Activated T-helper 1 cell treated with anti-CD3 and anti-CD28 coated beads, Interleukin-12 subunit alpha, Interleukin-12 subunit beta, Interleukin-2, Interleukin-4 antibody, amounts not matched to agents 30 ng/mL and 10 ng/mL and 1 ng/mL, durations not matched to agents 14 hours and 24 hours and 36 hours (primary cell): ENCODE results near the gene CRB2. TPM values are rescaled to one million over a fixed set of nuclear protein-coding genes. Genes with fewer than 3 reads are reported as not detected.

Source experiments
- DNase-seq: peaks from one replicate; pipeline ENCODE4 v3.0.0; 2021; ENCODE audit warnings: low spot score
- H3K27ac Mint-ChIP-seq: one replicate; pipeline ENCODE4 v1.8.0; 2021; ENCODE audit warnings: mild to moderate bottlenecking, mixed read lengths
- H3K27me3 Mint-ChIP-seq: one replicate; pipeline ENCODE4 v1.8.0; 2022; ENCODE audit warnings: mild to moderate bottlenecking, moderate library complexity, mixed read lengths; ENCODE audit not compliant: insufficient read depth
- H3K36me3 Mint-ChIP-seq: one replicate; pipeline ENCODE4 v1.8.0; 2021; ENCODE audit warnings: low read depth, mixed read lengths
- H3K4me1 Mint-ChIP-seq: one replicate; pipeline ENCODE4 v1.8.0; 2021; ENCODE audit warnings: low read depth, mixed read lengths
- H3K4me3 Mint-ChIP-seq: one replicate; pipeline ENCODE4 v1.8.0; 2021; ENCODE audit warnings: mild to moderate bottlenecking, moderate library complexity, mixed read lengths
- H3K9me3 Mint-ChIP-seq: one replicate; pipeline ENCODE4 v1.8.0; 2021; ENCODE audit warnings: mixed read lengths
- intact Hi-C: fragments of 100-400 bp; cut with micrococcal nuclease; formaldehyde crosslinking; loops from one replicate; pipeline ENCODE4 v1.15.1; 2024
- total RNA-seq: library from RNA; stranded (reverse); gene quantifications from 2 replicates; pipeline ENCODE4 v1.2.3, GENCODE V29; 2022

CRB2 gene
- total RNA-seq, 1 donor from 2014 or later: not detected

DNA sequence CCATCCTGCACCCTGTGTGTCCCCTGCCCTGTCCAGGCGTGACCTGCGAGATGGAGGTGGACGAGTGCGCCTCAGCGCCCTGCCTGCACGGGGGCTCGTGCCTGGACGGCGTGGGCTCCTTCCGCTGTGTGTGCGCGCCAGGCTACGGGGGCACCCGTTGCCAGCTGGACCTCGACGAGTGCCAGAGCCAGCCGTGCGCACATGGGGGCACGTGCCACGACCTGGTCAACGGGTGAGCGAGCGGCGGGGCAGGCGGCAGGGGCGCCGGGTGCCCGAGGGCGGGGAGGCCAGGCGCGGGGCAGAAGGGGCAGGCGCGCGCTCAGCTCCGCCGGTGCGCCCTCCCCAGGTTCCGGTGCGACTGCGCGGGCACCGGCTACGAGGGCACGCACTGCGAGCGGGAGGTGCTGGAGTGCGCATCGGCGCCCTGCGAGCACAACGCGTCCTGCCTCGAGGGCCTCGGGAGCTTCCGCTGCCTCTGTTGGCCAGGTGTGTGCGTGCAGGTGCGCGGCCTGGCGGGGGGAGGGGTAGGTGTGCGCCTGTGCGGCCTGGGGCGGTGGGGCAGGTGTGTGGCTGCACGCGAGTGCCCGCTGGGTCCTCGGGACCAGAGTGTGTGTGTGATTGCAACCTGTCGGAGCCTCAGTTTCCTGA, 10.0 kb downstream of the CRB2 start:
- intact Hi-C loops: no loop called here
- Mint-ChIP-seq H3K27ac (no peak overlapping the region), H3K27me3 (peaks cover 3% of the 10 kb centered on the region), H3K36me3 (no peaks in the 10 kb centered on the region), H3K9me3 (no peaks in the 10 kb centered on the region), H3K4me3 (no peak overlapping the region), H3K4me1 (no peaks in the 10 kb centered on the region)
- DNase-seq: no peak

DNA sequence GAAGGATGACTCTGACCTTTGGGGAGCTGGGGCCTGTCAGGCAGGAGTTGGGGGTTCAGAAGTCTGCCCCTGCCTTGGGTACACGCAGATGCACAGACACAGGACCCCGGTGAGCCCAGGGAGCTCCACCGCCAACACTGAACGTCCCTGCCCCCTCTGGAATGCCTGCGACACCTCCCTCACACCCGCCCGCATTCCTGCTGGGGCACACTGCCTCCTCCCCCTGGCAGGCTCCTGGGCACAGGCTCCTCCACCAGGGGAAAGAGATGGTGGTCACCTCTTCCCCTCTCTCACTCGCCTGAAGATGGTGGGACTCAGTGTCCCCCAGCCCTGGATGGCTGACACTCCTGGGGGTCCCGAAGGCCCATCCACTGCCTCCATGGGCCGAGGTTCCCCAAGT, 12.0 kb downstream of the CRB2 start:
- H3K9me3 Mint-ChIP-seq: no peaks in the 10 kb centered on the region
- peaks cover 13% of the 10 kb centered on the region for H3K27me3 Mint-ChIP-seq
- H3K4me1 Mint-ChIP-seq: no peaks in the 10 kb centered on the region
- H3K27ac Mint-ChIP-seq: no peak overlapping the region
- no peak for DNase-seq
- intact Hi-C loops: no loop called here
- H3K36me3 Mint-ChIP-seq: no peaks in the 10 kb centered on the region
- no peak overlapping the region for H3K4me3 Mint-ChIP-seq

GRCh38 chr9:123368536-123369153, 12.6 kb downstream of the CRB2 start:
- Mint-ChIP-seq H3K27me3 (peaks cover 13% of the 10 kb centered on the region), H3K9me3 (no peaks in the 10 kb centered on the region), H3K4me3 (no peak overlapping the region), H3K27ac (no peak overlapping the region), H3K36me3 (no peaks in the 10 kb centered on the region), H3K4me1 (no peaks in the 10 kb centered on the region)
- DNase-seq: no peak
- intact Hi-C loops: no loop called here

GRCh38 chr9:123369296-123369695, 13.3 kb downstream of the CRB2 start:
- H3K9me3 Mint-ChIP-seq: no peaks in the 10 kb centered on the region

DNA sequence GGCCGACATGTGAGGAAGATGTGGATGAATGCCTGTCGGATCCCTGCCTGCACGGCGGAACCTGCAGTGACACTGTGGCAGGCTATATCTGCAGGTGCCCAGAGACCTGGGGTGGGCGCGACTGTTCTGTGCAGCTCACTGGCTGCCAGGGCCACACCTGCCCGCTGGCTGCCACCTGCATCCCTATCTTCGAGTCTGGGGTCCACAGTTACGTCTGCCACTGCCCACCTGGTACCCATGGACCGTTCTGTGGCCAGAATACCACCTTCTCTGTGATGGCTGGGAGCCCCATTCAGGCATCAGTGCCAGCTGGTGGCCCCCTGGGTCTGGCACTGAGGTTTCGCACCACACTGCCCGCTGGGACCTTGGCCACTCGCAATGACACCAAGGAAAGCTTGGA, 14.1 kb downstream of the CRB2 start:
- H3K36me3 Mint-ChIP-seq: no peaks in the 10 kb centered on the region
- DNase-seq: no peak
- H3K27ac Mint-ChIP-seq: no peak overlapping the region
- H3K4me1 Mint-ChIP-seq: no peaks in the 10 kb centered on the region
- peaks cover 19% of the 10 kb centered on the region for H3K27me3 Mint-ChIP-seq
- H3K9me3 Mint-ChIP-seq: no peaks in the 10 kb centered on the region
- intact Hi-C loops: no loop called here
- H3K4me3 Mint-ChIP-seq: no peak overlapping the region

More at GRCh38 chr9:123369296-123369695, 13.3 kb downstream of the CRB2 start:
- H3K36me3 Mint-ChIP-seq: no peaks in the 10 kb centered on the region
- no peak overlapping the region for H3K4me3 Mint-ChIP-seq
- intact Hi-C loops: no loop called here
- no peaks in the 10 kb centered on the region for H3K4me1 Mint-ChIP-seq
- H3K27ac Mint-ChIP-seq: no peak overlapping the region
- H3K27me3 Mint-ChIP-seq: peaks cover 16% of the 10 kb centered on the region
- no peak for DNase-seq

GRCh38 chr9:123370526-123371227, 14.7 kb downstream of the CRB2 start:
- Mint-ChIP-seq H3K27me3 (peaks cover 21% of the 10 kb centered on the region), H3K9me3 (no peaks in the 10 kb centered on the region), H3K27ac (no peak overlapping the region), H3K36me3 (no peaks in the 10 kb centered on the region), H3K4me1 (no peaks in the 10 kb centered on the region), H3K4me3 (no peak overlapping the region)
- no peak for DNase-seq
- intact Hi-C loops: no loop called here

DNA sequence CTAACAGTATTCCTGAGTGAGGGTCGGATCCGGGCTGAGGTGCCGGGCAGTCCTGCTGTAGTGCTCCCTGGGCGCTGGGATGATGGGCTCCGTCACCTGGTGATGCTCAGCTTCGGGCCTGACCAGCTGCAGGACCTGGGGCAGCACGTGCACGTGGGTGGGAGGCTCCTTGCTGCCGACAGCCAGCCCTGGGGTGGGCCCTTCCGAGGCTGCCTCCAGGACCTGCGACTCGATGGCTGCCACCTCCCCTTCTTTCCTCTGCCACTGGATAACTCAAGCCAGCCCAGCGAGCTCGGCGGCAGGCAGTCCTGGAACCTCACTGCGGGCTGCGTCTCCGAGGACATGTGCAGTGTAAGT, 15.2 kb downstream of the CRB2 start:
- intact Hi-C loops: no loop called here
- H3K4me3 Mint-ChIP-seq: no peak overlapping the region

DNA sequence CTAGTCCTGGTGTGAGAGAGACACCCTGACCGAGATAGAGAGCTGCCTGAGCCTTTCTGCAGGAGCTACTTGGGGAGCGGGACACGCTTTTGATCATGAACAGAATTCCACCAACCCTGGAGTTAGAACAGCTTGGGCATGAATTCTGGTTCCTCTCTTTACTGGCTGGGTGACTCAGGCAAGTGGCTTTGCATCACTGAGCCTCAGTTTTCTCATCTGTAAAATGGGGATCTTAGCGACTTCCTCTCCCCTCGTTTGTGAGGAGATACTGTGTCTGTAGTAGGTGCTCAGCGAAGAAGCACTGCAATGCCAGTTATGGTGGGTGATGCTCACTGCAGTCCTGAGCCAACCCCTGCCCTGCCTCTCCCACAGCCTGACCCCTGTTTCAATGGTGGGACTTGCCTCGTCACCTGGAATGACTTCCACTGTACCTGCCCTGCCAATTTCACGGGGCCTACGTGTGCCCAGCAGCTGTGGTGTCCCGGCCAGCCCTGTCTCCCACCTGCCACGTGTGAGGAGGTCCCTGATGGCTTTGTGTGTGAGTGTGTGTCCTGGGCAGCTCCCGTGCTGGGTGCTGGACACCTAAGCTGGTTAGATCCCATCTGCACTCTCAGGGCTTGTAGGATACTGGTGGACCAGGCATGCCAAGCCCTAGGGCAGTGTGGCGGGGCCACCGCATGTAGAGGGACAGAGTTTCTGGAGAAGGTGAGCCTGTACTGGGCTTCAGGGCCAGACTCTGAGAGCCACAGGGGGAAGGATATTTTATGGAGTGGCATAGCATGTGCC, 16.0 kb downstream of the CRB2 start:
- Mint-ChIP-seq H3K9me3 (no peaks in the 10 kb centered on the region), H3K27me3 (peaks cover 26% of the 10 kb centered on the region)
- intact Hi-C loops: no loop called here

More for the DNA sequence above, 15.2 kb downstream of the CRB2 start:
- no peak for DNase-seq
- Mint-ChIP-seq H3K36me3 (no peaks in the 10 kb centered on the region), H3K27me3 (peaks cover 23% of the 10 kb centered on the region), H3K27ac (no peak overlapping the region), H3K9me3 (no peaks in the 10 kb centered on the region), H3K4me1 (no peaks in the 10 kb centered on the region)

DNA sequence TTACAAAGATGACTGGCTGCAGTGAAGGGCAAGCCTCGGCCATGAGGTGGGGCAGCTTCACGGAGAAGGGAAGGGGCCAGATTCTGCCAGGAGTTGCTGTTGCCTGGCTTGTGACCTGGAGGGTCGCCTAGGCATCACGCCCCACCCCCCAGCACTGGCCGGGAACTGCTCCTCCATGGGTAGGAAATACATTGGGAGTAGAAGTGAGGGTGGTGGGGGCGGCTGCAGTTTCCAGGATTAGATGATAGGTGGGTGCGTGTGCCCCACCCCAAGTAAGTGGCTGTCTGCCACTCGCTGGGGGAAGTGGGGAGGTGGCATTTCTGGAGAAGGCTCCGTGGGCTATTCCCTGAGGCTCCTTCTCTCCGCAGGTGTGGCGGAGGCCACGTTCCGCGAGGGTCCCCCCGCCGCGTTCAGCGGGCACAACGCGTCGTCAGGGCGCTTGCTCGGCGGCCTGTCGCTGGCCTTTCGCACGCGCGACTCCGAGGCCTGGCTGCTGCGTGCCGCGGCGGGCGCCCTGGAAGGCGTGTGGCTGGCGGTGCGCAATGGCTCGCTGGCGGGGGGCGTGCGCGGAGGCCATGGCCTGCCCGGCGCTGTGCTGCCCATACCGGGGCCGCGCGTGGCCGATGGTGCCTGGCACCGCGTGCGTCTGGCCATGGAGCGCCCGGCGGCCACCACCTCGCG, 16.9 kb downstream of the CRB2 start:
- no peaks in the 10 kb centered on the region for H3K9me3 Mint-ChIP-seq
- H3K27ac Mint-ChIP-seq: no peak overlapping the region
- H3K4me3 Mint-ChIP-seq: no peak overlapping the region
- H3K4me1 Mint-ChIP-seq: no peaks in the 10 kb centered on the region
- intact Hi-C loops: no loop called here
- no peaks in the 10 kb centered on the region for H3K36me3 Mint-ChIP-seq
- DNase-seq: no peak
- peaks cover 26% of the 10 kb centered on the region for H3K27me3 Mint-ChIP-seq

More for the DNA sequence above, 16.0 kb downstream of the CRB2 start:
- DNase-seq: no peak
- Mint-ChIP-seq H3K36me3 (no peaks in the 10 kb centered on the region), H3K27ac (no peak overlapping the region), H3K4me1 (no peaks in the 10 kb centered on the region), H3K4me3 (no peak overlapping the region)

GRCh38 chr9:123373447-123373923, 17.5 kb downstream of the CRB2 start:
- H3K4me1 Mint-ChIP-seq: no peaks in the 10 kb centered on the region
- no peak overlapping the region for H3K4me3 Mint-ChIP-seq
- intact Hi-C loops: no loop called here
- H3K27me3 Mint-ChIP-seq: peaks cover 26% of the 10 kb centered on the region
- H3K36me3 Mint-ChIP-seq: no peaks in the 10 kb centered on the region
- no peak for DNase-seq
- no peak overlapping the region for H3K27ac Mint-ChIP-seq
- H3K9me3 Mint-ChIP-seq: no peaks in the 10 kb centered on the region

DNA sequence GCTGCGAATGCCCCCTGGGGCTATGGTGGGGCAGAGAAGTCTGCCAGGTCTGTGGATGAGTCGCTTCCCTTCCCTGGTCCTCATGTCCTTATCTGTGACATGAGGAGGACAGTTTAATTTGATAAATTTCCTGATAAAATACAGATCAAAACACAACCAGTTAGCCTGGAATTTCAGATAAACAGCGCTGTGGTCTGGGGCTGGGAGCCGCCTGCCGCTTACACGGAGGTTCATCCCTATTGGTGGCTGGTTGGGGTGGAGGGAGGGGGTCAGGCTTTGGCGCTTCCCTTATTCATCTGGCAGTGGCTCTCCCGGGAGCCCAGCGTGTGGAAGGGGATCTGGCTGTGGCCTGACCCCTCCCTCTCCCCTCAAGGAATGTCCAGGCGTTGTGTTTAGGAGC, 17.9 kb downstream of the CRB2 start:
- Mint-ChIP-seq H3K36me3 (no peaks in the 10 kb centered on the region), H3K27ac (no peak overlapping the region), H3K4me1 (no peaks in the 10 kb centered on the region), H3K9me3 (no peaks in the 10 kb centered on the region), H3K27me3 (peaks cover 26% of the 10 kb centered on the region), H3K4me3 (no peak overlapping the region)
- intact Hi-C loops: no loop called here
- DNase-seq: no peak

- H3K4me3 Mint-ChIP-seq: no peak overlapping the region
- no peak for DNase-seq
- no peaks in the 10 kb centered on the region for H3K36me3 Mint-ChIP-seq
- H3K9me3 Mint-ChIP-seq: no peaks in the 10 kb centered on the region
- no peaks in the 10 kb centered on the region for H3K4me1 Mint-ChIP-seq
- no peak overlapping the region for H3K27ac Mint-ChIP-seq
- H3K27me3 Mint-ChIP-seq: peaks cover 26% of the 10 kb centered on the region
- intact Hi-C loops: no loop called here
These were observed 19.6 kb downstream of the CRB2 start for GRCh38 chr9:123375469-123376132.
